ENCODE data around the gene CHD9NB. TPM values are rescaled to one million over a fixed set of nuclear protein-coding genes. Genes with fewer than 3 reads are reported as not detected.

CHD9NB gene
- total and polyA plus RNA-seq, 10 of the 15 experiments (the other 5 are each of a cell fraction or from before 2014, with no cell fraction given), result 0.14 to 1.6 (median 0.73) TPM

DNA sequence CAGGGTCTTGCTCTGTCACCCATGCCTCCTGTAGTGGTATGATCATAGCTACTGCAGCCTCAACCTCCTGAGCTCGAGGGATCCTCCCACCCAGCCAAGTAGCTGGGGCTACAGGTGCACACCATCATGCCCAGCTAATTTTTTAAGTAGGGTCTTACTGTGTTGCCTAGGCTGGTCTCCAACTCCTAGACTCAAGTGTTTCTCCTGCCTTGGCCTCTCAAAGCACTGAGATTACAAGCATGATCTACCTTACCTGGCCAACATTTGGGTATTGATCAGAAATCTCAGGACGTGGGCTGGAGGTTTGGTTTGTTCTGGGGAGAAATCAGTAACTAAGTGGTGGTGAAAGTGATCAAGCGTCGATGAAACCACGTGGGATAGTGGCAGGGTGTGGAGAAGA lies 6.2 kb upstream of the CHD9NB start:
- ChIA-PET POLR2A (interaction anchor here (0.9 to 12.5 kb wide), 6 partner anchors 11 to 158 kb away, joined by 3 to 142 read pairs (median 4); no protein-coding TSS in a partner anchor), RAD21 (ENCODE audit: unreplicated experiment) (interaction anchor here (1.1 to 9.9 kb wide), 10 partner anchors 9 to 149 kb away, joined by 4 to 107 read pairs (median 32); no protein-coding TSS in a partner anchor), SMC1A (ENCODE audit: uncharacterized antibody, unreplicated experiment) (interaction anchor here (1.0 to 19.1 kb wide), 14 partner anchors 9 to 161 kb away, joined by 3 to 270 read pairs (median 14); no protein-coding TSS in a partner anchor), CTCF (interaction anchor here (0.7 to 4.9 kb wide), 9 partner anchors 35 to 149 kb away, joined by 3 to 70 read pairs (median 5); no protein-coding TSS in a partner anchor)
- Histone ChIP-seq H3K4me3 (peak overlapping the region; percentile 35; the same call in 1 of the 2 replicates), H2AFZ (ENCODE audit: control insufficient read depth, low read depth, low read length) (no peak overlapping the region), H3K4me2 (ENCODE audit: control insufficient read depth, insufficient read depth) (peak overlapping the region; percentile 93), H3K4me1 (ENCODE audit: control insufficient read depth, insufficient read depth, low read length) (peaks cover 43% of the 10 kb centered on the region), H3K36me3 (ENCODE audit: control insufficient read depth in 2 of 2, insufficient read depth in 2 of 2, low read length in 1 of 2) (peaks cover 0 to 6% of the 10 kb centered on the region in 2 experiments; a peak in 1 of 4 replicates), H3K9me3 (replicated peaks; ENCODE audit: control insufficient read depth, insufficient read depth, low read length) (no peaks in the 10 kb centered on the region), H3K9ac (ENCODE audit: control insufficient read depth, insufficient read depth, low read length) (no peak overlapping the region), H3K27ac (ENCODE audit: control insufficient read depth, insufficient read depth) (peak overlapping the region; percentile 69), H3K79me2 (ENCODE audit: control insufficient read depth, insufficient read depth, low read length) (peaks cover 70% of the 10 kb centered on the region), H4K20me1 (ENCODE audit: control insufficient read depth, insufficient read depth) (no peaks in the 10 kb centered on the region), H3K27me3 (replicated peaks in 1 of 2; ENCODE audit: control insufficient read depth in 2 of 2, insufficient read depth in 2 of 2, low read length in 1 of 2) (no peaks in the 10 kb centered on the region)
- DNase-seq (ENCODE audit: low read depth, low spot score) (no peak), ATAC-seq (no peak), FAIRE-seq (no peak)
- intact Hi-C loops (cut with micrococcal nuclease; ENCODE audit: unreplicated experiment) (loop anchor here (5.0 to 10.0 kb wide), 2 partner anchors 53 to 226 kb away; no protein-coding TSS in a partner anchor), in situ Hi-C loops (cut with MboI) (loop anchor here (5.0 kb wide), 1 partner anchor 458 kb away; no protein-coding TSS in a partner anchor)
- 80% methylated on average over 5 of the region's 5 CpGs for WGBS (ENCODE audit: insufficient coverage, insufficient replicate concordance, low lambda C conversion rate, missing lambda C conversion rate)
- BruUV-seq (replicated peaks), result no TSS peak
- no peak for TF ChIP-seq FOXK2 (IDR thresholded peaks at IDR 0.05)
- TF ChIP-seq, protein P1, sequence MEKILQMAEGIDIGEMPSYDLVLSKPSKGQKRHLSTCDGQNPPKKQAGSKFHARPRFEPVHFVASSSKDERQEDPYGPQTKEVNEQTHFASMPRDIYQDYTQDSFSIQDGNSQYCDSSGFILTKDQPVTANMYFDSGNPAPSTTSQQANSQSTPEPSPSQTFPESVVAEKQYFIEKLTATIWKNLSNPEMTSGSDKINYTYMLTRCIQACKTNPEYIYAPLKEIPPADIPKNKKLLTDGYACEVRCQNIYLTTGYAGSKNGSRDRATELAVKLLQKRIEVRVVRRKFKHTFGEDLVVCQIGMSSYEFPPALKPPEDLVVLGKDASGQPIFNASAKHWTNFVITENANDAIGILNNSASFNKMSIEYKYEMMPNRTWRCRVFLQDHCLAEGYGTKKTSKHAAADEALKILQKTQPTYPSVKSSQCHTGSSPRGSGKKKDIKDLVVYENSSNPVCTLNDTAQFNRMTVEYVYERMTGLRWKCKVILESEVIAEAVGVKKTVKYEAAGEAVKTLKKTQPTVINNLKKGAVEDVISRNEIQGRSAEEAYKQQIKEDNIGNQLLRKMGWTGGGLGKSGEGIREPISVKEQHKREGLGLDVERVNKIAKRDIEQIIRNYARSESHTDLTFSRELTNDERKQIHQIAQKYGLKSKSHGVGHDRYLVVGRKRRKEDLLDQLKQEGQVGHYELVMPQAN (conservative IDR thresholded peaks at IDR 0.05), result peak; percentile 46; the same call in 1 of the 2 replicates
- TF ChIP-seq CBX3 (IDR thresholded peaks at IDR 0.05; ENCODE audit: borderline replicate concordance, low read depth), result no peak
- no peak for TF ChIP-seq IRF4 (IDR thresholded peaks at IDR 0.05; ENCODE audit: low read depth, low read length)
- no peak for TF ChIP-seq SREBF1 (IDR thresholded peaks at IDR 0.05; ENCODE audit: low read length)
- TF ChIP-seq JUNB (IDR thresholded peaks at IDR 0.05), result no peak
- peak; percentile 40; the same call in 1 of the 2 replicates for TF ChIP-seq RAD51 (IDR thresholded peaks at IDR 0.05)
- TF ChIP-seq SP1 (IDR thresholded peaks at IDR 0.05; ENCODE audit: low read depth, low read length), result no peak
- TF ChIP-seq, protein P2, sequence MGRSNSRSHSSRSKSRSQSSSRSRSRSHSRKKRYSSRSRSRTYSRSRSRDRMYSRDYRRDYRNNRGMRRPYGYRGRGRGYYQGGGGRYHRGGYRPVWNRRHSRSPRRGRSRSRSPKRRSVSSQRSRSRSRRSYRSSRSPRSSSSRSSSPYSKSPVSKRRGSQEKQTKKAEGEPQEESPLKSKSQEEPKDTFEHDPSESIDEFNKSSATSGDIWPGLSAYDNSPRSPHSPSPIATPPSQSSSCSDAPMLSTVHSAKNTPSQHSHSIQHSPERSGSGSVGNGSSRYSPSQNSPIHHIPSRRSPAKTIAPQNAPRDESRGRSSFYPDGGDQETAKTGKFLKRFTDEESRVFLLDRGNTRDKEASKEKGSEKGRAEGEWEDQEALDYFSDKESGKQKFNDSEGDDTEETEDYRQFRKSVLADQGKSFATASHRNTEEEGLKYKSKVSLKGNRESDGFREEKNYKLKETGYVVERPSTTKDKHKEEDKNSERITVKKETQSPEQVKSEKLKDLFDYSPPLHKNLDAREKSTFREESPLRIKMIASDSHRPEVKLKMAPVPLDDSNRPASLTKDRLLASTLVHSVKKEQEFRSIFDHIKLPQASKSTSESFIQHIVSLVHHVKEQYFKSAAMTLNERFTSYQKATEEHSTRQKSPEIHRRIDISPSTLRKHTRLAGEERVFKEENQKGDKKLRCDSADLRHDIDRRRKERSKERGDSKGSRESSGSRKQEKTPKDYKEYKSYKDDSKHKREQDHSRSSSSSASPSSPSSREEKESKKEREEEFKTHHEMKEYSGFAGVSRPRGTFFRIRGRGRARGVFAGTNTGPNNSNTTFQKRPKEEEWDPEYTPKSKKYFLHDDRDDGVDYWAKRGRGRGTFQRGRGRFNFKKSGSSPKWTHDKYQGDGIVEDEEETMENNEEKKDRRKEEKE (IDR thresholded peaks at IDR 0.05), result no peak
- TF ChIP-seq SUZ12 (IDR thresholded peaks at IDR 0.05; ENCODE audit: unreplicated experiment), result no peak
- TF ChIP-seq SPI1 (IDR thresholded peaks at IDR 0.05; ENCODE audit: borderline replicate concordance, insufficient read depth, low read depth, low read length), result no peak
- no peak for TF ChIP-seq SRF (IDR thresholded peaks at IDR 0.05; ENCODE audit: low read depth in 2 of 2, low read length in 2 of 2)
- no peak for TF ChIP-seq NBN (IDR thresholded peaks at IDR 0.05)
- TF ChIP-seq, protein P3, sequence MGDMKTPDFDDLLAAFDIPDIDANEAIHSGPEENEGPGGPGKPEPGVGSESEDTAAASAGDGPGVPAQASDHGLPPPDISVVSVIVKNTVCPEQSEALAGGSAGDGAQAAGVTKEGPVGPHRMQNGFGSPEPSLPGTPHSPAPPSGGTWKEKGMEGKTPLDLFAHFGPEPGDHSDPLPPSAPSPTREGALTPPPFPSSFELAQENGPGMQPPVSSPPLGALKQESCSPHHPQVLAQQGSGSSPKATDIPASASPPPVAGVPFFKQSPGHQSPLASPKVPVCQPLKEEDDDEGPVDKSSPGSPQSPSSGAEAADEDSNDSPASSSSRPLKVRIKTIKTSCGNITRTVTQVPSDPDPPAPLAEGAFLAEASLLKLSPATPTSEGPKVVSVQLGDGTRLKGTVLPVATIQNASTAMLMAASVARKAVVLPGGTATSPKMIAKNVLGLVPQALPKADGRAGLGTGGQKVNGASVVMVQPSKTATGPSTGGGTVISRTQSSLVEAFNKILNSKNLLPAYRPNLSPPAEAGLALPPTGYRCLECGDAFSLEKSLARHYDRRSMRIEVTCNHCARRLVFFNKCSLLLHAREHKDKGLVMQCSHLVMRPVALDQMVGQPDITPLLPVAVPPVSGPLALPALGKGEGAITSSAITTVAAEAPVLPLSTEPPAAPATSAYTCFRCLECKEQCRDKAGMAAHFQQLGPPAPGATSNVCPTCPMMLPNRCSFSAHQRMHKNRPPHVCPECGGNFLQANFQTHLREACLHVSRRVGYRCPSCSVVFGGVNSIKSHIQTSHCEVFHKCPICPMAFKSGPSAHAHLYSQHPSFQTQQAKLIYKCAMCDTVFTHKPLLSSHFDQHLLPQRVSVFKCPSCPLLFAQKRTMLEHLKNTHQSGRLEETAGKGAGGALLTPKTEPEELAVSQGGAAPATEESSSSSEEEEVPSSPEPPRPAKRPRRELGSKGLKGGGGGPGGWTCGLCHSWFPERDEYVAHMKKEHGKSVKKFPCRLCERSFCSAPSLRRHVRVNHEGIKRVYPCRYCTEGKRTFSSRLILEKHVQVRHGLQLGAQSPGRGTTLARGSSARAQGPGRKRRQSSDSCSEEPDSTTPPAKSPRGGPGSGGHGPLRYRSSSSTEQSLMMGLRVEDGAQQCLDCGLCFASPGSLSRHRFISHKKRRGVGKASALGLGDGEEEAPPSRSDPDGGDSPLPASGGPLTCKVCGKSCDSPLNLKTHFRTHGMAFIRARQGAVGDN (IDR thresholded peaks at IDR 0.05), result peak; percentile 59; the same call in 1 of the 2 replicates
- TF ChIP-seq ZBED1 (IDR thresholded peaks at IDR 0.05; ENCODE audit: borderline replicate concordance), result no peak
- no peak for TF ChIP-seq CREM (IDR thresholded peaks at IDR 0.05; ENCODE audit: low read depth)
- no peak for TF ChIP-seq NFYB (IDR thresholded peaks at IDR 0.05; ENCODE audit: insufficient read depth, low read depth, low read length)

All from GM12878 (cell line).